ENCODE data around the gene FANCC. TPM values are rescaled to one million over a fixed set of nuclear protein-coding genes. Genes with fewer than 3 reads are reported as not detected.
A peak's percentile ranks its signal among the peaks of the same experiment; 100 is the strongest.

FANCC gene
- total and polyA plus RNA-seq, 2 donors (not counting 1 experiment from before 2014, with no cell fraction given) = 8.9 to 9.0 TPM

DNA sequence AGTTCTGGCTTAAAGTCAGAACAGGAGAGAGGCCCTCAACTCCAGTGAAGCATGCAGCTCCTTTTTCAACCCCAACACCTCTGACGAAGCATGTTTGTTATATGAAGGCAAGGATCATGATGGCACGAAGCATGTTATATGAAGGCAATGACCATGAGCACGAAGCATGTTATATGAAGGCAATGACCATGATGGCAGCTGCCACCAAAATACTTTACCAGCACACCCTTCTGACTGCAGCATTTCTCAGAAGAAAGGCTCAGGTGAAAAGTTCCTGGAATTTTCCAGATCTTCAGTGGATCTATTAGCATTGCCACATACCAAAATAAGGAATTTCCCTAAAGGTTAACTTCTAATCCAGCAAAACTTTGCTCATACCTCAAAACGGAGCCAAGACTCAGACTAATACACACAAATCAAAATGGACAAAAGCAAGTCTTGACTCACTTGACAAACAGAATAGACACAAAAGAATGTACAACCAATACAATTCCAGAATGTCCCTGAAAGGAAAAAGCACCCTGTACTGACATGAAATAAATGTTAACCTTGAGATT lies 217.4 kb downstream of the FANCC start:
- no peaks in the 10 kb centered on the region for H4K20me1 ChIP-seq (ENCODE audit: control insufficient read depth, extremely low read depth, insufficient read depth, low read length)
- no peak overlapping the region for H3K9ac ChIP-seq (ENCODE audit: insufficient read depth, low read length)
- H3K4me2 ChIP-seq (ENCODE audit: extremely low read depth, insufficient read depth, low read length) = no peak overlapping the region
- no peaks in the 10 kb centered on the region for H3K27me3 ChIP-seq (ENCODE audit: control insufficient read depth, insufficient read depth, low read length)
- no peaks in the 10 kb centered on the region for H3K36me3 ChIP-seq (ENCODE audit: control insufficient read depth, insufficient read depth, low read length)
- no peak overlapping the region for H2AFZ ChIP-seq (ENCODE audit: low read length)
- no peaks in the 10 kb centered on the region for H3K4me1 ChIP-seq (ENCODE audit: control insufficient read depth, extremely low read depth, insufficient read depth, low read length)
- H3K79me2 ChIP-seq (ENCODE audit: control insufficient read depth, insufficient read depth, low read length) = no peaks in the 10 kb centered on the region
- peak in 1 of 2 donors; percentile 64 for DNase-seq (ENCODE audit: low read depth in 2 of 2)
- H3K9me3 ChIP-seq (ENCODE audit: control insufficient read depth, insufficient read depth, low read depth, low read length) = no peaks in the 10 kb centered on the region
- H3K27ac ChIP-seq (ENCODE audit: insufficient read depth, low read length) = no peak overlapping the region
- TF ChIP-seq, protein P1, sequence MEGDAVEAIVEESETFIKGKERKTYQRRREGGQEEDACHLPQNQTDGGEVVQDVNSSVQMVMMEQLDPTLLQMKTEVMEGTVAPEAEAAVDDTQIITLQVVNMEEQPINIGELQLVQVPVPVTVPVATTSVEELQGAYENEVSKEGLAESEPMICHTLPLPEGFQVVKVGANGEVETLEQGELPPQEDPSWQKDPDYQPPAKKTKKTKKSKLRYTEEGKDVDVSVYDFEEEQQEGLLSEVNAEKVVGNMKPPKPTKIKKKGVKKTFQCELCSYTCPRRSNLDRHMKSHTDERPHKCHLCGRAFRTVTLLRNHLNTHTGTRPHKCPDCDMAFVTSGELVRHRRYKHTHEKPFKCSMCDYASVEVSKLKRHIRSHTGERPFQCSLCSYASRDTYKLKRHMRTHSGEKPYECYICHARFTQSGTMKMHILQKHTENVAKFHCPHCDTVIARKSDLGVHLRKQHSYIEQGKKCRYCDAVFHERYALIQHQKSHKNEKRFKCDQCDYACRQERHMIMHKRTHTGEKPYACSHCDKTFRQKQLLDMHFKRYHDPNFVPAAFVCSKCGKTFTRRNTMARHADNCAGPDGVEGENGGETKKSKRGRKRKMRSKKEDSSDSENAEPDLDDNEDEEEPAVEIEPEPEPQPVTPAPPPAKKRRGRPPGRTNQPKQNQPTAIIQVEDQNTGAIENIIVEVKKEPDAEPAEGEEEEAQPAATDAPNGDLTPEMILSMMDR (conservative IDR thresholded peaks at IDR 0.05 in 1 of 2, IDR thresholded peaks at IDR 0.05 in 1 of 2; ENCODE audit: low read depth in 1 of 2, low read length in 2 of 2) = no peak
- no peak for TF ChIP-seq EZH2 (IDR thresholded peaks at IDR 0.05; ENCODE audit: low read length, missing control alignments)
- no peak overlapping the region for H3K4me3 ChIP-seq (replicated peaks in 1 of 4; ENCODE audit: control extremely low read depth in 1 of 4, insufficient read depth in 1 of 4, low read depth in 3 of 4, low read length in 4 of 4)

DNA sequence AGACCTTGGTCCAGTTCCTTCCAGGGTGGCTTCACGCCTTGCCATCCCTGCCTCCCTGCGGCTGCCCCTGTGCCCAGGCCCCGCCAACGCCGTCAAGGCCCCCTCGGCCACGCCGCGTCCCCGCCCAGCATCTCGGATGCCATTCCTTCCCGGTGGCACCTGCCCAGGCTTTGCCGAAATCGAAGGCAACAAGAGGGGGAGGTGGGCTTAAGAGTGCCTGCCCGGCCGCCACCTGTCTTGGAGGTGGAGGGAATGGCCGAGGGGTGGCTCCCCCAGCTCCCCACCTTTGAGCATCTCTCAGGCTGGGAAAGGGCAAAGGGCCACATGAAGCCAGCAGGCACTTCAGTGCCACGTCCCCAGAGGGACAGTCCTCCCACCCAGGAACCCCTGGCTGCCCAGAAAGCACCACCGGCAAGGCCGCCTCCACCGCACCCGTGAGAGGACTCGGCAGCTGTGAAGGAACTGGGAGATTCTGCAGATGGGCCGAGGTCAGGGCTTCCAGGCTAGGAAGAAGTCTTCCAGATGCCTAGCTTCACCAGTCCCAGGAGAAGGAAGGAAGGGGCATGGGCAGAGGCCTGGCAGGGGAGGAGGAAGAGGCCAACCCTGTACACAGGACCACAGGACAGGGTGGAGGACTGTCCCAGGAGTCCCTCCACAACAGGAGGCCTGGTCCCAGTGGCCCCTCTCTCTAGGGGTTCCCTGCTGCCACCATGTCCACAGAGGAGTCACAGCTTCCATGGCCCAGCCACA lies 218.0 kb downstream of the FANCC start:
- no peak for DNase-seq (ENCODE audit: low read depth in 2 of 2)
- H3K4me2 ChIP-seq (ENCODE audit: extremely low read depth, insufficient read depth, low read length) = no peak overlapping the region

DNA sequence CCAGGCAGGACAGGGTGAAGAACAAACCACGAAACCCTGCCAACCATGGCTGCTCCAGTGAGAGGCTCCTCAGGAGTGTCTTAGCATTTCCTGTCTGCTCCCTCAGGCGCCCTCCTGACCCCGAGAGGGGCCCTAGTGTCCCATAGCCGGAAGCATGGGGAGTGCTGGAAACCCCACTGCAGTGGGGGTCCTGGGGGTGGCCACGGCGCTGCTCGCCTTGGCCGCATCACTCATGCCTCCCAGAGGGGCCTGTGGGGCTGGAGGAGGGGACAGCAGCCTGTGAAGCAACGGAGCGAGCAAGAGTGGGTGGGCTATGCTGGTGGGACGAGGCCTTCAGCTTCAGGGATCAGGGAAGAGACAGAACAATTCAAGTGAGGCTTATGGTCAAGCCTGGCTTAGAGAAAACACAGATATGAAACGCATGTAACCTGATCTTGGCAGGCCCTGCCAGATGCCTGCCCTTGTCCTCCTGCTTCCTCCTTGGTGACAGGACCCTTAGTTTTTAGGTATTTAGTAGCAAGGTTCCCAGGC lies 219.1 kb downstream of the FANCC start:
- Histone ChIP-seq H2AFZ (ENCODE audit: low read length) (no peak overlapping the region), H3K9me3 (ENCODE audit: control insufficient read depth, insufficient read depth, low read depth, low read length) (no peaks in the 10 kb centered on the region), H3K27ac (ENCODE audit: insufficient read depth, low read length) (no peak overlapping the region), H3K4me1 (ENCODE audit: control insufficient read depth, extremely low read depth, insufficient read depth, low read length) (no peaks in the 10 kb centered on the region), H3K9ac (ENCODE audit: insufficient read depth, low read length) (no peak overlapping the region), H3K36me3 (ENCODE audit: control insufficient read depth, insufficient read depth, low read length) (peaks cover 2% of the 10 kb centered on the region), H3K4me3 (replicated peaks in 1 of 4; ENCODE audit: control extremely low read depth in 1 of 4, insufficient read depth in 1 of 4, low read depth in 3 of 4, low read length in 4 of 4) (no peak overlapping the region), H3K4me2 (ENCODE audit: extremely low read depth, insufficient read depth, low read length) (no peak overlapping the region), H3K27me3 (ENCODE audit: control insufficient read depth, insufficient read depth, low read length) (no peaks in the 10 kb centered on the region), H4K20me1 (ENCODE audit: control insufficient read depth, extremely low read depth, insufficient read depth, low read length) (no peaks in the 10 kb centered on the region), H3K79me2 (ENCODE audit: control insufficient read depth, insufficient read depth, low read length) (no peaks in the 10 kb centered on the region)
- DNase-seq (ENCODE audit: low read depth in 2 of 2) = no peak
- TF ChIP-seq, protein P1 (conservative IDR thresholded peaks at IDR 0.05 in 1 of 2, IDR thresholded peaks at IDR 0.05 in 1 of 2; ENCODE audit: low read depth in 1 of 2, low read length in 2 of 2) = no peak
- TF ChIP-seq EZH2 (IDR thresholded peaks at IDR 0.05; ENCODE audit: low read length, missing control alignments) = no peak

More for the DNA sequence above, 218.0 kb downstream of the FANCC start:
- Histone ChIP-seq H3K27me3 (ENCODE audit: control insufficient read depth, insufficient read depth, low read length) (no peaks in the 10 kb centered on the region), H4K20me1 (ENCODE audit: control insufficient read depth, extremely low read depth, insufficient read depth, low read length) (no peaks in the 10 kb centered on the region), H3K4me1 (ENCODE audit: control insufficient read depth, extremely low read depth, insufficient read depth, low read length) (no peaks in the 10 kb centered on the region), H3K36me3 (ENCODE audit: control insufficient read depth, insufficient read depth, low read length) (peaks cover 2% of the 10 kb centered on the region), H3K9me3 (ENCODE audit: control insufficient read depth, insufficient read depth, low read depth, low read length) (no peaks in the 10 kb centered on the region), H3K27ac (ENCODE audit: insufficient read depth, low read length) (no peak overlapping the region), H3K9ac (ENCODE audit: insufficient read depth, low read length) (no peak overlapping the region), H3K4me3 (replicated peaks in 1 of 4; ENCODE audit: control extremely low read depth in 1 of 4, insufficient read depth in 1 of 4, low read depth in 3 of 4, low read length in 4 of 4) (no peak overlapping the region), H2AFZ (ENCODE audit: low read length) (no peak overlapping the region), H3K79me2 (ENCODE audit: control insufficient read depth, insufficient read depth, low read length) (no peaks in the 10 kb centered on the region)
- TF ChIP-seq EZH2 (IDR thresholded peaks at IDR 0.05; ENCODE audit: low read length, missing control alignments) = no peak
- TF ChIP-seq, protein P1 (conservative IDR thresholded peaks at IDR 0.05 in 1 of 2, IDR thresholded peaks at IDR 0.05 in 1 of 2; ENCODE audit: low read depth in 1 of 2, low read length in 2 of 2) = no peak
